PC-3 (cell line): ENCODE measurements around the gene MAEA. TPM values are rescaled to one million over a fixed set of nuclear protein-coding genes. Genes with fewer than 3 reads are reported as not detected.

Source experiments
- ATAC-seq: fragments of 200-7000 bp; cut with Tn5 transposase; 2 replicates; pipeline ENCODE4 v1.9.1; 2020; ENCODE audit warnings: mild to moderate bottlenecking, moderate library complexity
- BruUV-seq: library from RNA; stranded (reverse); fragments of 400-500 nt; replicated peaks from 2 replicates; lab custom pipeline; 2021; lab: Mats Ljungman, UMichigan
- CTCF ChIA-PET: fragments of 300-600 bp; sonication (Branson Sonifier 250); formaldehyde crosslinking; loops from one replicate; lab custom pipeline; 2022; ENCODE audit warnings: antibody characterized with exemption; lab: Charles Lee
- POLR2A ChIA-PET: fragments of 300-600 bp; sonication (Branson Sonifier 250); formaldehyde crosslinking; loops from one replicate; lab custom pipeline; 2022; ENCODE audit warnings: antibody characterized with exemption; ENCODE audit not compliant: unreplicated experiment; lab: Charles Lee
- DNase-seq: peaks from one replicate; pipeline ENCODE4 v3.0.0-alpha.2; 2015
- H2AFZ ChIP-seq: fragments of 300-600 bp; sonication (generic); 2 replicates; pipeline ENCODE4 v1.6.0; 2016; ENCODE audit warnings: antibody characterized with exemption, low read length
- H3F3A ChIP-seq: fragments of 300-600 bp; sonication (generic); one replicate; pipeline ENCODE4 v1.6.0; 2017; ENCODE audit warnings: antibody characterized with exemption, low read length, control low read depth, mild to moderate bottlenecking; ENCODE audit not compliant: unreplicated experiment
- H3K27ac ChIP-seq: fragments of 300-600 bp; sonication (generic); 2 replicates; pipeline ENCODE4 v1.5.1; 2016; ENCODE audit warnings: mild to moderate bottlenecking, low read length
- H3K27me3 ChIP-seq: fragments of 300-600 bp; sonication (generic); 2 replicates; pipeline ENCODE4 v1.6.1; 2016; ENCODE audit warnings: low read length, mixed read lengths
- H3K36me3 ChIP-seq: fragments of 300-600 bp; sonication (generic); 2 replicates; pipeline ENCODE4 v1.6.1; 2016; ENCODE audit warnings: low read depth, mixed run types, low read length, mixed read lengths
- H3K4me1 ChIP-seq: fragments of 300-600 bp; sonication (generic); 2 replicates; pipeline ENCODE4 v1.5.1; 2016; ENCODE audit warnings: low read length; ENCODE audit not compliant: insufficient read depth
- H3K4me2 ChIP-seq: fragments of 300-600 bp; sonication (generic); 2 replicates; pipeline ENCODE4 v1.6.0; 2016; ENCODE audit warnings: low read length
- H3K4me3 ChIP-seq: fragments of 300-600 bp; sonication (generic); 2 replicates; pipeline ENCODE4 v1.5.1; 2016; ENCODE audit warnings: mild to moderate bottlenecking, low read length, mixed read lengths
- H3K79me2 ChIP-seq: fragments of 300-600 bp; sonication (generic); 2 replicates; pipeline ENCODE4 v1.6.1; 2017; ENCODE audit warnings: low read length, mixed read lengths
- H3K9ac ChIP-seq: fragments of 300-600 bp; sonication (generic); 2 replicates; pipeline ENCODE4 v1.6.0; 2016; ENCODE audit warnings: mild to moderate bottlenecking, low read length
- H3K9me2 ChIP-seq: fragments of 300-600 bp; sonication (generic); replicated peaks from 2 replicates; pipeline ENCODE4 v1.6.1; 2016; ENCODE audit warnings: mixed run types, low read length, mixed read lengths
- H3K9me3 ChIP-seq: fragments of 300-600 bp; sonication (generic); 2 replicates; pipeline ENCODE4 v1.6.1; 2016; ENCODE audit warnings: low read length, mixed read lengths
- H4K20me1 ChIP-seq: fragments of 300-600 bp; sonication (generic); 2 replicates; pipeline ENCODE4 v1.6.1; 2016; ENCODE audit warnings: low read length, mixed read lengths
- EZH2 ChIP-seq: fragments of 300-600 bp; sonication (generic); IDR thresholded peaks from one replicate; pipeline ENCODE4 v1.6.1; 2017; ENCODE audit warnings: antibody characterized with exemption, mild to moderate bottlenecking, low read length; ENCODE audit not compliant: unreplicated experiment
- EZH2phosphoT487 ChIP-seq: fragments of 300-600 bp; sonication (generic); IDR thresholded peaks from 2 replicates; pipeline ENCODE4 v1.6.1; 2018; ENCODE audit warnings: mild to moderate bottlenecking, antibody characterized with exemption, low read length, borderline replicate concordance
- intact Hi-C: fragments of 100-400 bp; cut with micrococcal nuclease; formaldehyde crosslinking; loops from 2 replicates; pipeline ENCODE4 v1.9.0; 2023
- total RNA-seq: library from RNA; depleted of rRNA; stranded (reverse); fragments of >200 nt; gene quantifications from 2 replicates; pipeline ENCODE4 v1.2.3, GENCODE V29; 2014
- TF ChIP-seq, protein P1 (sequence below): fragments of 300-600 bp; sonication (generic); conservative IDR thresholded peaks from 2 replicates; pipeline ENCODE4 v1.5.1; 2017; ENCODE audit warnings: antibody characterized with exemption, low read depth, mild to moderate bottlenecking, low read length

MAEA gene
- total RNA-seq, 1 experiment from 2014 or later: 48.1 TPM

DNA sequence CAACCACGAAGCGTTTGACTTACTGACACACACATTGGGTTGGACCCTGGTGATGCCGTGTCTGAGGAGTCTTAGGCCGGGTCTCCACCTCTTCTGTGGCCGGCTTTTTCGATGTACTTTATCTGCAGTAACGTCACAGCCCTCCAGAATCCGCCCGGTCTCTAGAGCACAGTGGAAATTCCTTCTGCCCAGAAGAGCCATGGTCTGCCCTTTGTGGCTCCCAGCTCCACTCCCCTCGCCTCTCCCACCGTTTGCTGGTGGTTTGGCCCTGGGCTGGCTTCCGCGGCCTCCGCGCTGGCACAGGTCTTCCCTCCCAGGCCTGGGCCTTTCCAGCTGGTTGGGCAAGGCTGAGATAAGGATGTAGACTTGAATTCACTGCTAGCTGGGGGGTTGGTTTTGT is 4.3 kb downstream of the MAEA start:
- Histone ChIP-seq H3K4me2 (no peak overlapping the region), H3K79me2 (peaks cover 84% of the 10 kb centered on the region), H3K36me3 (no peaks in the 10 kb centered on the region), H3F3A (no peaks in the 10 kb centered on the region), H3K9ac (no peak overlapping the region), H3K4me1 (peaks cover 14% of the 10 kb centered on the region), H3K27me3 (no peaks in the 10 kb centered on the region), H2AFZ (no peak overlapping the region), H3K9me3 (no peaks in the 10 kb centered on the region), H3K4me3 (no peak overlapping the region), H4K20me1 (peaks cover 20% of the 10 kb centered on the region), H3K9me2 (no peaks in the 10 kb centered on the region), H3K27ac (no peak overlapping the region)
- no TSS peak for BruUV-seq
- ATAC-seq (no peak), DNase-seq (no peak)
- CTCF ChIA-PET: no interaction called here
- TF ChIP-seq EZH2phosphoT487: no peak
- TF ChIP-seq, protein P1, sequence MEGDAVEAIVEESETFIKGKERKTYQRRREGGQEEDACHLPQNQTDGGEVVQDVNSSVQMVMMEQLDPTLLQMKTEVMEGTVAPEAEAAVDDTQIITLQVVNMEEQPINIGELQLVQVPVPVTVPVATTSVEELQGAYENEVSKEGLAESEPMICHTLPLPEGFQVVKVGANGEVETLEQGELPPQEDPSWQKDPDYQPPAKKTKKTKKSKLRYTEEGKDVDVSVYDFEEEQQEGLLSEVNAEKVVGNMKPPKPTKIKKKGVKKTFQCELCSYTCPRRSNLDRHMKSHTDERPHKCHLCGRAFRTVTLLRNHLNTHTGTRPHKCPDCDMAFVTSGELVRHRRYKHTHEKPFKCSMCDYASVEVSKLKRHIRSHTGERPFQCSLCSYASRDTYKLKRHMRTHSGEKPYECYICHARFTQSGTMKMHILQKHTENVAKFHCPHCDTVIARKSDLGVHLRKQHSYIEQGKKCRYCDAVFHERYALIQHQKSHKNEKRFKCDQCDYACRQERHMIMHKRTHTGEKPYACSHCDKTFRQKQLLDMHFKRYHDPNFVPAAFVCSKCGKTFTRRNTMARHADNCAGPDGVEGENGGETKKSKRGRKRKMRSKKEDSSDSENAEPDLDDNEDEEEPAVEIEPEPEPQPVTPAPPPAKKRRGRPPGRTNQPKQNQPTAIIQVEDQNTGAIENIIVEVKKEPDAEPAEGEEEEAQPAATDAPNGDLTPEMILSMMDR: no peak
- TF ChIP-seq EZH2: no peak
- intact Hi-C loops: no loop called here
- POLR2A ChIA-PET: no interaction called here

DNA sequence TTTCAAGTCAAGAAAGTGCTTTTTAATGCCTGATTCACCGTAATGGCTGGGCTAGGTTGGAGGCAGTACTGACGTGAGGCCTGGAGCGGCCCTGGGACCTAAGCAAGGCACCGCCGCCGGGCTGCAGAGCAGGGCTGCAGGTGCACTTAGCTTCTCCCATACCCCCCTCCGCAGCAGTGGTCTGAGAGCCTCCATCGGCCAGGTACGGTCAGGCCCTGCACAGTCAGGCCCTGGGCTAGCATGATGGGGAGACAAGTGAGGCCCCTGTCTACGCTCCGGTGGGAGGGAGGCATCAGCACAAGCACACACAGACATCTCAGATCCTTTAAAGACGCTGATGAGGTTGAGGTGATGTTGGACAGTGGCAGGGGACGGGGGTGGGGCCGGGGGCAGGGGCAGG is 4.7 kb downstream of the MAEA start:
- Histone ChIP-seq H3K27me3 (no peaks in the 10 kb centered on the region), H3K4me2 (no peak overlapping the region), H3F3A (no peaks in the 10 kb centered on the region), H3K4me1 (peaks cover 10% of the 10 kb centered on the region), H2AFZ (no peak overlapping the region), H3K9me3 (no peaks in the 10 kb centered on the region), H3K79me2 (peaks cover 88% of the 10 kb centered on the region), H3K9me2 (no peaks in the 10 kb centered on the region), H3K36me3 (no peaks in the 10 kb centered on the region; the same call in 1 of the 2 replicates), H3K4me3 (no peak overlapping the region), H3K27ac (no peak overlapping the region), H4K20me1 (peaks cover 20% of the 10 kb centered on the region), H3K9ac (no peak overlapping the region)
- BruUV-seq: no TSS peak
- ATAC-seq: no peak
- ChIA-PET POLR2A (no interaction called here), CTCF (no interaction called here)
- TF ChIP-seq EZH2phosphoT487: no peak
- TF ChIP-seq, protein P1: no peak
- no peak for TF ChIP-seq EZH2
- intact Hi-C loops: no loop called here
- no peak for DNase-seq

DNA sequence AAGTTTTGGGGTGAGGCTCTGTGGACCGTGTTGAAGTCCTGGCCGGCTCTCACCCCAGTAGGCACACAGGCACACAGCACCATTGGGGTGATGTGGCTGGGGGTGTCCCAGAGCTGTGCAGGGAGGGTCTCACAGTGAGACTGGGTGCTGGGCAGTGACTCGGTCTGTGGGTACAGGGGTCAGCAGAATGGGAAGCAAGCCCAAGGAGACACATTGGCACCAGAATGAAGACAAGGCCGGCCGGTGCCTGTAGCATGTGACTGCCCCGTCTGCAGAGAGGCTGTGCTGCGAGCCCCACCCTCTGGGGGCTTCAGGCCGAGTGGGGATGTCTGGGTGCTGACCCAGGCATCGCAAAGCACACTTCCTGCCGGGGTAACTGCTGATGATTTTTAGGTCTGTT is 5.2 kb downstream of the MAEA start:
- no peak overlapping the region for H3K4me2 ChIP-seq
- H3K9me2 ChIP-seq: no peaks in the 10 kb centered on the region
- no peaks in the 10 kb centered on the region; the same call in 1 of the 2 replicates for H3K36me3 ChIP-seq
- no peak overlapping the region for H3K4me3 ChIP-seq
- H3K4me1 ChIP-seq: peaks cover 10% of the 10 kb centered on the region
- H3F3A ChIP-seq: no peaks in the 10 kb centered on the region
- H3K9me3 ChIP-seq: no peaks in the 10 kb centered on the region
- ChIA-PET POLR2A (no interaction called here), CTCF (interaction anchor here (0.6 kb wide), 1 partner anchor 20 kb away, joined by 3 read pairs; no protein-coding TSS in a partner anchor)
- H3K9ac ChIP-seq: no peak overlapping the region
- intact Hi-C loops: no loop called here
- H4K20me1 ChIP-seq: peaks cover 20% of the 10 kb centered on the region
- H3K27me3 ChIP-seq: no peaks in the 10 kb centered on the region
- DNase-seq (no peak), ATAC-seq (no peak)
- no TSS peak for BruUV-seq
- no peak overlapping the region for H2AFZ ChIP-seq
- peaks cover 90% of the 10 kb centered on the region for H3K79me2 ChIP-seq
- H3K27ac ChIP-seq: no peak overlapping the region
- no peak for TF ChIP-seq EZH2phosphoT487
- TF ChIP-seq, protein P1: no peak
- no peak for TF ChIP-seq EZH2
